ENCODE measurements around the gene XCR1. TPM values are rescaled to one million over a fixed set of nuclear protein-coding genes. Genes with fewer than 3 reads are reported as not detected.
A peak's percentile ranks its signal among the peaks of the same experiment; 100 is the strongest.

The XCR1 gene
- total and polyA plus RNA-seq, 7 donors, result under 0.01 to 3.5 TPM; not detected in 5

DNA sequence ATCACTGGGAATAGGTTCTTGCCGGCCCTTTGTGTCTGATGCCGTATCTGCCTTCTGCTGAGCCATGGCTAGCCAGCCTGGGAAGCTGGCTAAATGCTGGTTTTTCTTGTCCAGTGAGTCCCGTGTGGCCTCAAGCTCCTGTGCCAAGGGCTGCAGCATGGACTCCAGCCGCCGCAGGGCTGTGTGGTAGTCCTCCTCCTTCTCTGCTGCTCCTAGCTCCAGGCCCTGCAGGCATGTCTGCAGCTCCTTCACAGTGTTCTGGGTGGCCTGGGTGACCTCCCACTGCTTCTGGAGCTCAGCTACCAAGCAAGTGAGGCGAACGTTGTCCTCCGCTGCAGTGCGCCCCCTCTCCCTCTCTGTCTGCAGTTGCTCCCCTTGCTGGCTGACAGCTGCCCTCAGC is 59.1 kb downstream of the XCR1 start:
- intact Hi-C loops (cut with DNase I), result no loop called here
- no peak for DNase-seq
- H3K27me3 ChIP-seq, result no peaks in the 10 kb centered on the region
- TF ChIP-seq, protein P1, sequence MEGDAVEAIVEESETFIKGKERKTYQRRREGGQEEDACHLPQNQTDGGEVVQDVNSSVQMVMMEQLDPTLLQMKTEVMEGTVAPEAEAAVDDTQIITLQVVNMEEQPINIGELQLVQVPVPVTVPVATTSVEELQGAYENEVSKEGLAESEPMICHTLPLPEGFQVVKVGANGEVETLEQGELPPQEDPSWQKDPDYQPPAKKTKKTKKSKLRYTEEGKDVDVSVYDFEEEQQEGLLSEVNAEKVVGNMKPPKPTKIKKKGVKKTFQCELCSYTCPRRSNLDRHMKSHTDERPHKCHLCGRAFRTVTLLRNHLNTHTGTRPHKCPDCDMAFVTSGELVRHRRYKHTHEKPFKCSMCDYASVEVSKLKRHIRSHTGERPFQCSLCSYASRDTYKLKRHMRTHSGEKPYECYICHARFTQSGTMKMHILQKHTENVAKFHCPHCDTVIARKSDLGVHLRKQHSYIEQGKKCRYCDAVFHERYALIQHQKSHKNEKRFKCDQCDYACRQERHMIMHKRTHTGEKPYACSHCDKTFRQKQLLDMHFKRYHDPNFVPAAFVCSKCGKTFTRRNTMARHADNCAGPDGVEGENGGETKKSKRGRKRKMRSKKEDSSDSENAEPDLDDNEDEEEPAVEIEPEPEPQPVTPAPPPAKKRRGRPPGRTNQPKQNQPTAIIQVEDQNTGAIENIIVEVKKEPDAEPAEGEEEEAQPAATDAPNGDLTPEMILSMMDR (IDR thresholded peaks at IDR 0.05), result no peak
- TF ChIP-seq POLR2A (IDR thresholded peaks at IDR 0.05), result no peak
- TF ChIP-seq POLR2AphosphoS5 (IDR thresholded peaks at IDR 0.05), result no peak
- no peak for TF ChIP-seq EP300 (IDR thresholded peaks at IDR 0.05)
- peaks cover 0 to 71% (median 41%) of the 10 kb centered on the region in 4 donors for H3K4me1 ChIP-seq
- H3K36me3 ChIP-seq, result peaks cover 30 to 75% (median 57%) of the 10 kb centered on the region in 4 donors
- 90 to 92% methylated on average over 9 of the region's 9 CpGs for WGBS, 2 donors
- H3K27ac ChIP-seq, result peak overlapping the region in 3 of 4 donors; percentile 43 to 81 (median 56)
- no peak overlapping the region for H3K4me3 ChIP-seq
- H3K9me3 ChIP-seq, result no peaks in the 10 kb centered on the region

DNA sequence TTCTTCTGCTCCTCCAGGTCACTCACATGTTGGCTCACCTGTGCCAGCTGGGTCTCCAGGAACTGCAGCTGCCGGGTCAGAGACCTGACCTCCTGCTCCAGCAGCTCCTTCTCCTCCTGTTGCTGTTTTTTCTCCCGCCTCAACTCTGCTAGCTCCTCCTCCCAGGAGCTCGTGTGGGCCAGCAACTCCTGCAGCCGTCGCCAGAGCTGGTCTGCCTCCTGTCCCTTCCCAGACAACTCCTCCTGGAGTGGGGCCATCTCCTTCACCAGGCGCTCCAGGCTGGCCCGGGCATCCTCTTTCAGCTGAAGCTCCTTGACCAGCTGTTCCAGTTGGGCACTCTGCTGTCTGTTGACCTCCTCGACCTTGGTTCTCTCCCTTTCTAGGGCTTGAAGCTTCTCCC is 59.6 kb downstream of the XCR1 start:
- H3K9me3 ChIP-seq, result no peaks in the 10 kb centered on the region
- peaks cover 0 to 67% (median 37%) of the 10 kb centered on the region in 4 donors for H3K4me1 ChIP-seq
- DNase-seq, result peak; percentile 78
- H3K27ac ChIP-seq, result peak overlapping the region in 3 of 4 donors; percentile 43 to 81 (median 56)
- TF ChIP-seq POLR2A (IDR thresholded peaks at IDR 0.05) (no peak), POLR2AphosphoS5 (IDR thresholded peaks at IDR 0.05) (peak in 3 of 4 donors; percentile 5 to 32 (median 12))
- H3K36me3 ChIP-seq, result peaks cover 34 to 79% (median 61%) of the 10 kb centered on the region in 4 donors
- no peaks in the 10 kb centered on the region for H3K27me3 ChIP-seq
- no peak overlapping the region for H3K4me3 ChIP-seq
- intact Hi-C loops (cut with DNase I), result no loop called here
- WGBS, 2 donors, result 77 to 88% methylated on average over 8 of the region's 8 CpGs

Other genes with a start within 250 kb of the XCR1 start
- under 1 TPM in 1 of 4 donors, not detected in 3; 0.16 TPM for gene SLC6A20, start 230.9 kb downstream of the XCR1 start, total RNA-seq
- gene SLC6A20, start 230.9 kb downstream of the XCR1 start, polyA plus RNA-seq, result 1 to 10 TPM in 1 of 3 donors, under 1 TPM in 1, not detected in 1; 0.60 to 1.4 TPM
- 10 to 100 TPM; 16.6 to 31.0 (median 17.8) TPM for gene LZTFL1, start 185.4 kb downstream of the XCR1 start, total RNA-seq
- 10 to 100 TPM in 1 of 3 donors, 1 to 10 TPM in 2; 7.9 to 12.0 (median 8.1) TPM for gene LZTFL1, start 185.4 kb downstream of the XCR1 start, polyA plus RNA-seq
- gene CCR9, start 140.9 kb downstream of the XCR1 start, total RNA-seq, result not detected
- gene CCR9, start 140.9 kb downstream of the XCR1 start, polyA plus RNA-seq, result under 1 TPM in 1 of 3 donors, not detected in 2; 0.55 TPM
- under 1 TPM in 3 of 4 donors, not detected in 1; 0.36 to 0.95 (median 0.49) TPM for gene CXCR6, start 84.0 kb downstream of the XCR1 start, total RNA-seq
- 1 to 10 TPM in 1 of 3 donors, not detected in 2; 3.3 TPM for gene CXCR6, start 84.0 kb downstream of the XCR1 start, polyA plus RNA-seq
- 100 to 1,000 TPM in 1 of 4 donors, 10 to 100 TPM in 3; 72.1 to 115 (median 79.2) TPM for gene FYCO1, start 31.7 kb downstream of the XCR1 start, total RNA-seq
- gene FYCO1, start 31.7 kb downstream of the XCR1 start, polyA plus RNA-seq, result 10 to 100 TPM in 1 of 3 donors, 1 to 10 TPM in 2; 8.4 to 15.0 (median 9.9) TPM
- gene CCR1, start 180.8 kb upstream of the XCR1 start, total RNA-seq, result 10 to 100 TPM in 2 of 4 donors, 1 to 10 TPM in 2; 2.2 to 16.3 (median 9.4) TPM
- 10 to 100 TPM in 1 of 3 donors, 1 to 10 TPM in 2; 3.6 to 16.6 (median 5.0) TPM for gene CCR1, start 180.8 kb upstream of the XCR1 start, polyA plus RNA-seq
- gene CCR3, start 215.0 kb upstream of the XCR1 start, total RNA-seq, result not detected
- gene CCR3, start 215.0 kb upstream of the XCR1 start, polyA plus RNA-seq, result under 1 TPM in 2 of 3 donors, not detected in 1; 0.04 to 0.69 TPM

Data from sigmoid colon (tissue), 7 donors.